Nephron progenitor cell (in vitro differentiated cells): Measurements from ENCODE around the gene ZBTB20.

ENCODE experiments used
- DNase-seq: peaks from one replicate; pipeline ENCODE4 v3.0.0; 2021
- H3K27ac Mint-ChIP-seq: 2 replicates; pipeline ENCODE4 v1.8.0; 2021; ENCODE audit warnings: mild to moderate bottlenecking, moderate library complexity, mixed read lengths
- H3K27me3 Mint-ChIP-seq: 2 replicates; pipeline ENCODE4 v1.8.0; 2021; ENCODE audit warnings: mild to moderate bottlenecking, low read depth, mixed read lengths; ENCODE audit not compliant: poor library complexity
- H3K36me3 Mint-ChIP-seq: 2 replicates; pipeline ENCODE4 v1.8.0; 2021; ENCODE audit warnings: low read depth, mixed read lengths
- H3K4me1 Mint-ChIP-seq: 2 replicates; pipeline ENCODE4 v1.8.0; 2021; ENCODE audit warnings: mixed read lengths
- H3K4me3 Mint-ChIP-seq: 2 replicates; pipeline ENCODE4 v1.8.0; 2021; ENCODE audit warnings: mild to moderate bottlenecking, moderate library complexity, mixed read lengths
- H3K9me3 Mint-ChIP-seq: 2 replicates; pipeline ENCODE4 v1.8.0; 2021; ENCODE audit warnings: mild to moderate bottlenecking, moderate library complexity, mixed read lengths
- CTCF ChIP-seq: fragments of 200-600 bp; sonication (generic); IDR thresholded peaks from 2 replicates; pipeline ENCODE4 v1.5.0; 2021; ENCODE audit warnings: antibody characterized with exemption

Gene ZBTB20

GRCh38 chr3:114707252-114707860 is 439.7 kb downstream of the ZBTB20 start:
- Mint-ChIP-seq H3K9me3 (no peaks in the 10 kb centered on the region), H3K36me3 (no peaks in the 10 kb centered on the region), H3K27me3 (no peaks in the 10 kb centered on the region), H3K4me3 (no peak overlapping the region), H3K27ac (peak overlapping the region; percentile 59), H3K4me1 (peaks cover 16% of the 10 kb centered on the region)
- no peak for DNase-seq
- no peak for TF ChIP-seq CTCF

DNA sequence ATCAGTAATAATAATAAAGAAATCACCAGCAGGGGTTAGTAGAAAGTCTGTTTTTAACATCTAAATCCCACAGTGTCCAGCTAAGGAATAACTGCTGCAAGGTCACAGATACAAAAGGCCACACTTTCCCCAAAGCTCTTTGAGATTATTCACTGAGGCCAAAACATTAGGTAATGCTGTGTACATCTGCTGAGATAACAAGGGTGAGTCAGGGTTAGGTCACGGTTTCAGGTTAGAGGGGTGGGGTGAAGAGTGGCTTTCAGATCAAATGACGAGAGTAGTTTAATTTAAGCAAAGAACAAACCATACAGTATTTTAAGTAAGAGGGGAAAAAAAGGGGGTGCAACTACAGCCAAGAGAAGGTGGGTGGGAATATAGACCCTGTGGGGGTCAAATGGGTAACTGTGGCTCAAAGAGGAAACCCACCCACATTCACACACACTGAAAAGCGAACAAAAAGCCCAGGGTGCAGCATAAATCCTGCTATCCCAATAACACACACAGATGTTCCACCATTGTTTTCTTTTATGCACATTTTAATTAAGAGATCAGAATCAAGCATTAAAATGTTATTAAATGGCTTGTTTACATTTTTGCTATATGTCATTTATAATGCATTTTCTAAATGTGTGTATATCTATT is 440.4 kb downstream of the ZBTB20 start:
- H3K36me3 Mint-ChIP-seq = no peaks in the 10 kb centered on the region
- H3K4me1 Mint-ChIP-seq = peaks cover 16% of the 10 kb centered on the region
- TF ChIP-seq CTCF = no peak
- H3K9me3 Mint-ChIP-seq = no peaks in the 10 kb centered on the region
- peak overlapping the region; percentile 1 for H3K27ac Mint-ChIP-seq
- H3K27me3 Mint-ChIP-seq = no peaks in the 10 kb centered on the region
- no peak overlapping the region for H3K4me3 Mint-ChIP-seq
- DNase-seq = no peak

DNA sequence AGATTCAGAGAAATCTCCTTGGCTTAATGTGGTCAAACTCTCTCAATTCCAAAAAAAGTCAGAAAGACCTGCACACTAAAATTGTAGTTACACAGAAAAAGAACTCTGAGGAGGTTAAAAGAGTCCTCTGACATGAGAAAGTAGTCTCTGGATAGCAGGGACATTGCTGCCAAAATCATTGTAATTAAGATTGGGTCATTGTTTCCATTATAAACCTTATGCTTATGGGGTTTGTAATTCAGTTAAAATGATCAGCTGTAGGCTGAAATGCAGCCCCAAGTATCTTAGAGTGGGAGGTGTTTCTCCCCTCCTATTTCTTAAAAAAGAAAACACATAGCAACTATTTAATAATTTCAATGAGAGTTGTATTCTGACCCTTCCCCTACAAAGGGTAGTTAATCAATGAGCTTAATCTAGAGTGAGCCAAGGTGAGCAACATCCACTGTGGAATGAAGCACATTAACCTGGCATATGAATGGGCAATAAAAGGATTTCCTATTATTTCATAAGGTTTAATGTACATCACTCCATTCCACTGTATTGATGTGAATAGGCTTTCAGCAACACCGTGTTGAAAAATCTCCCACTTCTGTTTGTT is 446.4 kb downstream of the ZBTB20 start:
- no peaks in the 10 kb centered on the region for H3K36me3 Mint-ChIP-seq
- H3K27ac Mint-ChIP-seq = no peak overlapping the region
- H3K9me3 Mint-ChIP-seq = no peaks in the 10 kb centered on the region
- no peak for DNase-seq
- no peak overlapping the region for H3K4me3 Mint-ChIP-seq
- H3K27me3 Mint-ChIP-seq = no peaks in the 10 kb centered on the region
- no peak for TF ChIP-seq CTCF
- no peaks in the 10 kb centered on the region for H3K4me1 Mint-ChIP-seq

- H3K4me1 Mint-ChIP-seq = no peaks in the 10 kb centered on the region
- no peaks in the 10 kb centered on the region for H3K27me3 Mint-ChIP-seq
- no peaks in the 10 kb centered on the region for H3K9me3 Mint-ChIP-seq
- TF ChIP-seq CTCF = no peak
- H3K27ac Mint-ChIP-seq = no peak overlapping the region
- DNase-seq = no peak
- no peaks in the 10 kb centered on the region for H3K36me3 Mint-ChIP-seq
- no peak overlapping the region for H3K4me3 Mint-ChIP-seq
Measured at GRCh38 chr3:114698146-114699105, 448.7 kb downstream of the ZBTB20 start.

- Mint-ChIP-seq H3K27ac (peak overlapping the region; percentile 15), H3K4me3 (no peak overlapping the region), H3K9me3 (no peaks in the 10 kb centered on the region), H3K4me1 (no peaks in the 10 kb centered on the region), H3K27me3 (no peaks in the 10 kb centered on the region), H3K36me3 (no peaks in the 10 kb centered on the region)
- DNase-seq = no peak
- no peak for TF ChIP-seq CTCF
Measured at GRCh38 chr3:114697401-114697800, 449.7 kb downstream of the ZBTB20 start.
